ENCODE measurements around the gene NELL2. TPM values are rescaled to one million over a fixed set of nuclear protein-coding genes. Genes with fewer than 3 reads are reported as not detected.
"Not testable (repeated sequence)": the region's sequence is repeated elsewhere in the genome, so short reads cannot be mapped to it uniquely, and the experiment has no call there.

The NELL2 gene
- total and polyA plus RNA-seq, 2 experiments from 2014 or later, result not detected

DNA sequence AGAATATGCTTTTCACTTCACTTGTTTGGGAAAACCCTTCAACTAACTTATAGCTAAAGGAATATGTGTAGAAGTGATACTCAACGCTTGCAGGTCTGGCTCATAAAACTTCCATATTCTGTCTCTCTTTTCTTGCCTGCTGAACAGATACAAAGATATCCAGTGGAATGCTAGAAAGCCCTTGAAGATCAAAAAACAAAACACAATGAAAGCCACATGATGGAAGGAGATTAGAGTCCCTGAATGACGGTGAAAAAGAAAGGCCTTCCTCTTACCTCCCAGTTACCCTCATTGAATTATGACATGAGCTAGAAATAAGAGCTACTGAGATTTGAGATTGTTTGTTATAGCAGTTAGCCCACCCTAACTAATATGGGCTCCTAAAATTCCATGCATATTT lies 28.2 kb upstream of the NELL2 start:
- TF ChIP-seq EZH2 (IDR thresholded peaks at IDR 0.05; ENCODE audit: insufficient read depth, poor library complexity, severe bottlenecking) (no peak), EZH2phosphoT487 (IDR thresholded peaks at IDR 0.05; ENCODE audit: insufficient read depth, low read depth) (no peak)
- Histone ChIP-seq H3K36me3 (ENCODE audit: low read depth) (no peaks in the 10 kb centered on the region), H3K27me3 (replicated peaks; ENCODE audit: insufficient read depth) (no peaks in the 10 kb centered on the region), H2AFZ (no peak overlapping the region), H3K27ac (no peak overlapping the region), H3K4me3 (no peak overlapping the region), H4K20me1 (ENCODE audit: insufficient read depth) (no peaks in the 10 kb centered on the region), H3K9me3 (ENCODE audit: low read depth) (no peaks in the 10 kb centered on the region), H3K4me1 (ENCODE audit: insufficient read depth) (no peaks in the 10 kb centered on the region), H3K79me2 (ENCODE audit: insufficient read depth) (no peaks in the 10 kb centered on the region), H3F3A (ENCODE audit: insufficient read depth) (no peaks in the 10 kb centered on the region), H3K9ac (no peak overlapping the region), H3K4me2 (ENCODE audit: unreplicated experiment) (no peak overlapping the region), H3K9me2 (ENCODE audit: insufficient read depth) (no peaks in the 10 kb centered on the region)
- WGBS, 2 experiments (ENCODE audit: low coverage in 1 of 2, low lambda C conversion rate in 2 of 2, missing lambda C conversion rate in 2 of 2), result 23% methylated on average over 2 of the region's 2 CpGs
- in situ Hi-C loops (cut with MboI), result loop anchor here (25.0 kb wide), 1 partner anchor 892 kb away; no protein-coding TSS in a partner anchor
- no peak for DNase-seq

DNA sequence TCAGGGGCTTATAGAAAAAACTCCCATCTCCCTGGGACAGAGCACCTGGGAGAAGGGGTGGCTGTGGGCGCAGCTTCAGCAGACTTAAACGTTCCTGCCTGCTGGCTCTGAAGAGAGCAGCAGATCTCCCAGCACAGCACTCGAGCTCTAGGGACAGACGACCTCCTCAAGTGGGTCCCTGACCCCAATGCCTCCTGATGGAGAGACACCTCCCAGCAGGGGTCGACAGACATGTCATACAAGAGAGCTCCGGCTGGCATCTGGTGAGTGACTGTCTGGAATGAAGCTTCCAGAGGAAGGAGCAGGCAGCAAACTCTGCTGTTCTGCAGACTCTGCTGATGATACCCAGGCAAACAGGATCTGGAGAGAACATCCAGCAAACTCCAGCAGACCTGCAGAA lies 22.0 kb upstream of the NELL2 start:
- whole genome bisulfite sequencing, 2 experiments (ENCODE audit: low coverage in 1 of 2, low lambda C conversion rate in 2 of 2, missing lambda C conversion rate in 2 of 2), result 17 to 24% methylated on average over 6 of the region's 6 CpGs
- in situ Hi-C loops (cut with MboI), result not testable (repeated sequence)

DNA sequence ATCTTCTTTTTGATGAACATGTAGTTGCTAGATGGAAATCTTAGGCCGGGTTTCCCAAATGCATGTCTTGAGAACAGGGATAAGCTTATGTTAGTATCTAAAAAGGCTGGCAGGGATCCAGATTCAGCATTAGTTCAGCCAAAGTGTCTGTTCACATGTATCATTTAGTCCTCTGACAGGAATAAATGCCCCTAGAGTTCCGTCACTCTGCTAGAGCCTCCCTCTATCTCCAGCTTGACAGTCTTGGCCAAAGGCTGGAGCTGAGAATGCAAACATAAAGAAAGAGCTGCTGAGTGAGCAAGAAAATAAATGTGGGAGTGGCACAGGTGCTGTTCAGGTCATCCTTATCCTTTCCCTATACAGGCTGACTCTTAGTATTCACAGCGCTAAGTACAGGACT lies 13.8 kb upstream of the NELL2 start:
- H3K4me2 ChIP-seq (ENCODE audit: unreplicated experiment), result no peak overlapping the region
- no peaks in the 10 kb centered on the region for H4K20me1 ChIP-seq (ENCODE audit: insufficient read depth)
- H3K9me2 ChIP-seq (ENCODE audit: insufficient read depth), result no peaks in the 10 kb centered on the region
- no peak overlapping the region for H3K4me3 ChIP-seq
- no peaks in the 10 kb centered on the region for H3F3A ChIP-seq (ENCODE audit: insufficient read depth)
- H3K27ac ChIP-seq, result no peak overlapping the region
- no peaks in the 10 kb centered on the region for H3K36me3 ChIP-seq (ENCODE audit: low read depth)
- in situ Hi-C loops (cut with MboI), result no loop called here
- H3K9ac ChIP-seq, result no peak overlapping the region
- no peaks in the 10 kb centered on the region for H3K79me2 ChIP-seq (ENCODE audit: insufficient read depth)
- DNase-seq, result no peak
- no peak overlapping the region for H2AFZ ChIP-seq
- no peaks in the 10 kb centered on the region for H3K9me3 ChIP-seq (ENCODE audit: low read depth)
- H3K4me1 ChIP-seq (ENCODE audit: insufficient read depth), result no peaks in the 10 kb centered on the region
- TF ChIP-seq EZH2phosphoT487 (IDR thresholded peaks at IDR 0.05; ENCODE audit: insufficient read depth, low read depth), result no peak
- no peak for TF ChIP-seq EZH2 (IDR thresholded peaks at IDR 0.05; ENCODE audit: insufficient read depth, poor library complexity, severe bottlenecking)
- H3K27me3 ChIP-seq (replicated peaks; ENCODE audit: insufficient read depth), result no peaks in the 10 kb centered on the region
- WGBS, 2 experiments (ENCODE audit: low coverage in 1 of 2, low lambda C conversion rate in 2 of 2, missing lambda C conversion rate in 2 of 2), result 64 to 66% methylated on average over 3 of the region's 3 CpGs

More for the DNA sequence above, 22.0 kb upstream of the NELL2 start:
- not testable (repeated sequence) for H3K27ac ChIP-seq; H3K9me3 ChIP-seq (ENCODE audit: low read depth); H3K27me3 ChIP-seq (replicated peaks; ENCODE audit: insufficient read depth); H3K79me2 ChIP-seq (ENCODE audit: insufficient read depth); H3K4me3 ChIP-seq; H3K9me2 ChIP-seq (ENCODE audit: insufficient read depth); H3K4me2 ChIP-seq (ENCODE audit: unreplicated experiment); H3F3A ChIP-seq (ENCODE audit: insufficient read depth); H3K36me3 ChIP-seq (ENCODE audit: low read depth); H2AFZ ChIP-seq; H4K20me1 ChIP-seq (ENCODE audit: insufficient read depth); DNase-seq; H3K4me1 ChIP-seq (ENCODE audit: insufficient read depth); H3K9ac ChIP-seq

DNA sequence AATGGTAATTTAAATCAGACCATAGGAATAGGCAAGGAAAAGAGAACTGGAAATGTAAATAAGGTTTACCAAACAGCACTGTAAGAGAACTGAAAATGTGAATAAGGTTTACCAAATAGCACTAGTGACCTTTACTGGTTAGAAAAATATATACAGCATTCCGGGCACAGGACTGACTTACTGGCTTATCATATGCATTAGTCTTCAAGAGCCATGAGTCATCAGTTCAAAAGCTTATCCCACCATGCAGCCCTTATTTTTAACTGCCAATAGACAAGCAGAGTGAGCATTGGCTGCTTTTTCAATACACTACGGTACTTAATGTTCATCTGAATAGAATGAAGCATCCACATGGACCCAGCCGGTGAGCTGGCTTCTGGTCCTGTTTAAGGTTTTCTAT lies 13.0 kb upstream of the NELL2 start:
- no peak overlapping the region for H3K4me2 ChIP-seq (ENCODE audit: unreplicated experiment)
- no peak overlapping the region for H2AFZ ChIP-seq
- no peaks in the 10 kb centered on the region for H3K79me2 ChIP-seq (ENCODE audit: insufficient read depth)
- no peaks in the 10 kb centered on the region for H3K9me3 ChIP-seq (ENCODE audit: low read depth)
- H3K4me1 ChIP-seq (ENCODE audit: insufficient read depth), result no peaks in the 10 kb centered on the region
- no peak for DNase-seq
- no peak overlapping the region for H3K4me3 ChIP-seq
- H3K9me2 ChIP-seq (ENCODE audit: insufficient read depth), result no peaks in the 10 kb centered on the region
- H3K27ac ChIP-seq, result no peak overlapping the region
- WGBS, 2 experiments (ENCODE audit: low coverage in 1 of 2, low lambda C conversion rate in 2 of 2, missing lambda C conversion rate in 2 of 2), result 60 to 62% methylated on average over 3 of the region's 3 CpGs
- H3K27me3 ChIP-seq (replicated peaks; ENCODE audit: insufficient read depth), result no peaks in the 10 kb centered on the region
- no peaks in the 10 kb centered on the region for H3F3A ChIP-seq (ENCODE audit: insufficient read depth)
- in situ Hi-C loops (cut with MboI), result no loop called here
- TF ChIP-seq EZH2phosphoT487 (IDR thresholded peaks at IDR 0.05; ENCODE audit: insufficient read depth, low read depth) (no peak), EZH2 (IDR thresholded peaks at IDR 0.05; ENCODE audit: insufficient read depth, poor library complexity, severe bottlenecking) (no peak)
- H3K9ac ChIP-seq, result no peak overlapping the region
- H4K20me1 ChIP-seq (ENCODE audit: insufficient read depth), result no peaks in the 10 kb centered on the region
- no peaks in the 10 kb centered on the region for H3K36me3 ChIP-seq (ENCODE audit: low read depth)

DNA sequence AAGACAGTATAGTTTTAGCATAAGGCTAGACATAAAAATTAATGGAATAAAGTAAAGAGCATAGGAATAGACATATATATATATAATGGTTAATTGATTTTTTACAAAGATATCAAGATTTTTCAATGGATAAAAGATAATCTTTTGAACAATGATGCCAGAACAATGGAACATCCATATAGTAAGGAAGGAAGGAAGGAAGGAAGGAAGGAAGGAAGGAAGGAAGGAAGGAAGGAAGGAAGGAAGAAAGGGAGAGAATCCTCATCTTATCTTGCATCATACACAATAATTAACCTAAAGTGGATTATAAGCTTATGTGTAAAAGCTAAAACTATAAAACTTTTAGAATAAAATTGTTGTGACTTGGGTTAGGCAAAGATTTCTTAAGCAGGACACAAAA lies 9.8 kb upstream of the NELL2 start:
- Histone ChIP-seq H3K9me3 (ENCODE audit: low read depth) (no peaks in the 10 kb centered on the region), H3K9ac (no peak overlapping the region), H3K4me3 (no peak overlapping the region), H2AFZ (no peak overlapping the region), H3K4me2 (ENCODE audit: unreplicated experiment) (no peak overlapping the region), H3K36me3 (ENCODE audit: low read depth) (no peaks in the 10 kb centered on the region), H3K27ac (no peak overlapping the region), H3K4me1 (ENCODE audit: insufficient read depth) (no peaks in the 10 kb centered on the region), H3K27me3 (replicated peaks; ENCODE audit: insufficient read depth) (no peaks in the 10 kb centered on the region), H4K20me1 (ENCODE audit: insufficient read depth) (no peaks in the 10 kb centered on the region), H3F3A (ENCODE audit: insufficient read depth) (no peaks in the 10 kb centered on the region), H3K79me2 (ENCODE audit: insufficient read depth) (no peaks in the 10 kb centered on the region), H3K9me2 (ENCODE audit: insufficient read depth) (no peaks in the 10 kb centered on the region)
- TF ChIP-seq EZH2phosphoT487 (IDR thresholded peaks at IDR 0.05; ENCODE audit: insufficient read depth, low read depth) (no peak), EZH2 (IDR thresholded peaks at IDR 0.05; ENCODE audit: insufficient read depth, poor library complexity, severe bottlenecking) (no peak)
- in situ Hi-C loops (cut with MboI), result no loop called here
- no peak for DNase-seq
